ENCODE results near the gene CSNK1G2.
A peak's percentile ranks its signal among the peaks of the same experiment; 100 is the strongest.
"Not testable (repeated sequence)": the region's sequence is repeated elsewhere in the genome, so short reads cannot be mapped to it uniquely, and the experiment has no call there.

CSNK1G2 gene

GRCh38 chr19:1988464-1988863 is 47.5 kb downstream of the CSNK1G2 start:
- DNase-seq (ENCODE audit: low read depth in 2 of 2), result not testable (repeated sequence)

DNA sequence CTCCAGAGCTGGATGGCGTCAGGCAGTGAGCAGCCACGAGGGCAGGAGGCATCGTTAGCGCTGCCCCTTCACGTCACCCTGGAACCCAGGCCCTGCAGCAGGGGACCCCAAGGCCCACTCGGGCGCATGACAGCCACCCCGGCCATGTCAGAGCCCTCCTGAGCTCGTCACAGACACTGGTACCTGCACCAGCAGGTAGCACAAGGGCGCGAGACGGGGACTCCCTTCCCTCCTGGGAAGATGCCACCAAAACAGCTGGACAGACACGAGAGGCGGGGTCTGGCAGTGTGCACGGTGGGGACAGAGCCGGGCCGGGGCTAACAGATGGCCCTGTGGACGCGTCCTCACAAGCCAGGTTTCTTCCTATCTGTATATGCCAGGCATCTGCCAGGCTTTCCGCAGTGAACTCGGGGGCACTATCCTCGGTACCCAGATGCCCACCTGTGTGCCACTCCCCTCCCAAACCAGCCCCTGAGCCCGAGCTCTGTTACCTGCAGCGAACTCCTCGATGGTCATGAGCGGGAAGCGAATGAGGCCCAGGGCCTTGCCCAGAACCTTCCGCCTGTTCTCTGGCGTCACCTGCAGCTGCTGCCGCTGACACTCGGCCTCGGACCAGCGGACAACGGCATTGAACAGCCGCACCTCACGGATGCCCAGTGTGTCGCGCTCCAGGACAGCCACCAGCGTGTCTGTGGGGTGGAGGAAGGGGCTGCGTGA is 48.7 kb downstream of the CSNK1G2 start:
- DNase-seq (ENCODE audit: low read depth in 2 of 2), result no peak

- no peak for DNase-seq (ENCODE audit: low read depth in 2 of 2)
Measured at GRCh38 chr19:1990230-1991017, 49.5 kb downstream of the CSNK1G2 start.

DNA sequence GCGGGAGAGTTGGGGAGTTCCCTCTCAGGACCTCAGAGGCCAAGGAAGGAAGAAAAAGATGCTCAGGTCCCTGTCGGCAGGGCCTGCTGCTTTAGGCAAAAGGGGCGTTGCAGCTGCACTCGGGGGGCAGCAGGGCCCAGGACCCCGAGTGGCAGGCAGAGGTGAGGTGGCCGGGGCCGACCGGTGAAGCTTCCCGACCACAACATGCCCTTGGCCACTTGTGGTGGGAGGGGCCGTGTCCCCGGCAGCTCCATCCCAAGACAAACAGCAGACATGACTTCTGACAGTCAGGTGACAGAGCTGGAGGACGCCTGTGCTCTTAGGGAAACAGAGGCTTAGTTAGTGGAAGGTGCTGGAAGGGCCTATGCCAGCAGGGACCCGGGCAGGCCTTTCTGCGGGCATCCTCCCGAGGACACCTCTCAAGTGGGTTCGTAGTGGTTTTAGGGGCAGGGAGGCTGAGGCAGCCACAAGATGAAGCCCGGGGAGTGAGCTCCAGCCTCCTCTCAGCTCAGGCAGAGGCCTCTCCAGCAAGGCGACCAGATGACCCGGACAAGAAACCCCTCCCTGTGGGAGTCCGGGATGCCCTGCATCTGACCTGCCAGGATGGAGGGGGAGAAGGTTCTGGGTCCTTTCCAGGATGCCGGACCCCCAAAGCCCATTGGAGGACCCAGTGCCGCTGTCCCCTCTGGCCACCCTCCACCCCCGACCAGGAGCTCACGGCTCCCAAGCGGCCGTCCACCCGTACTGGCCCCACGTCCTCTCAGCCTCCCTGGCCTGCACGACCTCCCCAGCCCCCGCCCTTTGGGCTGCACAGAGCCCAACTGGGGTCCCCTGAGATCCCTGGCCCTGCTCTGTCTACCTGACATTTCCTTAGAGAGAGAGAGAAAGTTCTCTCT is 50.3 kb downstream of the CSNK1G2 start:
- no peak for DNase-seq (ENCODE audit: low read depth in 2 of 2)

- no peak for DNase-seq (ENCODE audit: low read depth in 2 of 2)
Measured at GRCh38 chr19:1992759-1993260, 51.8 kb downstream of the CSNK1G2 start.

DNA sequence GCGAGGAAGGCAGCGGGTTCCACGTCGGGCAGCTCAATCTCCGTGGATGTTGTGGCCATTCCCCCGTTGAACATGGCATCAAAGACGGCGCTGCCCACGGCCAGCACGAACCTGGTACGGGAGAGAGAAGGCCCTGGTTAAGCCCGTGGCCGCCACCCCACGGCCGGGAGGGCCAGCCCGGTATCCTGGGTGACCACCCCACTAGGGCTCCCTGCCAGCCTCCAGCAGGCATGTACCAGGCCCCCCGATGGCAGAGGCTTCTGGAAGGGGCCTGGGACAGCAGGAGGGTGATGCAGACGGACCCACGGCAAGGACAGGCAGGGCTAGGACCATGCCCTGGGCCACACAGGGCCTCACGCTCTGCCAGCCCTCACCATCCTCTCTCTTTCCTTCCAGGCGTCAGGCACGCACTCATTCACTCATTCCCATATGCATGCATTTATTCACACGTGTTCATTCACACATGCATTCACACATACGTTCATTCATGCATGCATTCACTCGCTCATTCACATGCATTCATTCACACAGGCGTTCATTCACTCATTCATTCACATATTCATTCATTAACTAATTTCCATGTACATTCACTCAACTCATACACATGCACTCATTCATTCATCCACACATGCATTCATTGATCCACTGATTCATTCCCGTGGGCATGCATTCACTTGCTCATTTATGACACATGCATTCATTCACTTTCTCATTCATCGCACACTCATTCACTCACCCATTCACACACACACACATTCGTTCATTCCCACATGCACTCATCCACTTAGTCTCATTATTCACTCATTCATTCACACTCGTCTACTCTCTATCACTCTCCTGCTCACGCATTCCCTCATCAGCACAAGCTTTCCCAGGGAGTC is 56.6 kb downstream of the CSNK1G2 start:
- DNase-seq (ENCODE audit: low read depth in 2 of 2), result no peak

GRCh38 chr19:1998712-1999708 is 58.0 kb downstream of the CSNK1G2 start:
- DNase-seq (ENCODE audit: low read depth in 2 of 2), result no peak

DNA sequence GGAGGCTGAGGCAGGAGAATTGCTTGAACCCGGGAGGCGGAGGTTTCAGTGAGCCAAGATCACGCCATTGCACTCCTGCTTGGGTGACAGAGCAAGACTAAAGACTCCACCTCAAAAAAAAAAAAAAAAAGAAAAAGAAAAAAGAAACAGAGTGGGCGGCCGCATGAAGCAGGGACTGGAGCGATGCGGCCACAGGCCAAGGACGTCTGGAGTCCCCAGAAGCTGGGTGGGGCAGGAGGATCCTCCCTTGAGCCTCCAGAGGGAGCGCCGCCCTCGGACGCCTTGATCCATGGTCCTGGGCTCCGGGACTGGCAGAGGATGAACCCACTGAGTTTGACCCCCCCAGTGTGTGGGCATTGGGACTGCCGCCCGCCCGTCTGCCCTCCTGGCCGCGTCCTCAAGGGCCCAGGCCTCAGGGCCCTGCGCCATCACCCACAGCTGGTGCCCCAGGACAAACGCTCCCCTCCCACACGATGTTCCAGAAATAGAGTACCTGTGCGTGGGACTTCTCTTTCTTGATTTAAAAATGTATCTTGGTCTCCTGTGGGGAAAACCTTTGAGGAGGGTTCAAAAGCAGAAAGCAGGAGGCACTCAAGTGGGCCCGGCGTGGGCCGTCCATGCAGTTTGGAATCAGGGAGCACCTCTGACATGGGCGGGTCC is 59.0 kb downstream of the CSNK1G2 start:
- no peak for DNase-seq (ENCODE audit: low read depth in 2 of 2)

- no peak for DNase-seq (ENCODE audit: low read depth in 2 of 2)
Measured at GRCh38 chr19:2003874-2004273, 62.9 kb downstream of the CSNK1G2 start.

GRCh38 chr19:2010135-2010668 is 69.2 kb downstream of the CSNK1G2 start:
- DNase-seq (ENCODE audit: low read depth in 2 of 2), result no peak

DNA sequence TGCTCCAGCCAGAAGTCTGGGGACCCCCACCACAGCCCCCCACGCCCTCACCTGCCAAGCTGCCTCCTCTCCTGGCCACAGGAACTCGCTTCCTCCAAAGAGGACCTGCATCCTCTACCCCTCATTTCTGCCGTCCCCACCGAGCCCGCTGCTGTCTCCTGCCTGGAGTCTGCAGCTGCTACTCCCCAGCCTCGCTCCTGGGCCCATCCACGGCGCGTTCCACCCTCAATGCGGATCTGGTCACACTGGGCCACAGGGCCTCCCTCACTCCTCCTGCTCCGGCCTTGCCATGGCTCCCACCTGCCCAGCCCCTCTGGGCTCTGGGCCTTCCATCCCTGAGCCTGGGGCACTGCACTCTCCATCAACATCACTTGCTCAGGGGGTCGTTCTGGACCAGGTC is 70.2 kb downstream of the CSNK1G2 start:
- DNase-seq (ENCODE audit: low read depth in 2 of 2), result no peak

GRCh38 chr19:2012941-2013682 is 72.1 kb downstream of the CSNK1G2 start:
- no peak for DNase-seq (ENCODE audit: low read depth in 2 of 2)

- no peak for DNase-seq (ENCODE audit: low read depth in 2 of 2)
Measured at GRCh38 chr19:2013683-2013961, 72.7 kb downstream of the CSNK1G2 start.

DNA sequence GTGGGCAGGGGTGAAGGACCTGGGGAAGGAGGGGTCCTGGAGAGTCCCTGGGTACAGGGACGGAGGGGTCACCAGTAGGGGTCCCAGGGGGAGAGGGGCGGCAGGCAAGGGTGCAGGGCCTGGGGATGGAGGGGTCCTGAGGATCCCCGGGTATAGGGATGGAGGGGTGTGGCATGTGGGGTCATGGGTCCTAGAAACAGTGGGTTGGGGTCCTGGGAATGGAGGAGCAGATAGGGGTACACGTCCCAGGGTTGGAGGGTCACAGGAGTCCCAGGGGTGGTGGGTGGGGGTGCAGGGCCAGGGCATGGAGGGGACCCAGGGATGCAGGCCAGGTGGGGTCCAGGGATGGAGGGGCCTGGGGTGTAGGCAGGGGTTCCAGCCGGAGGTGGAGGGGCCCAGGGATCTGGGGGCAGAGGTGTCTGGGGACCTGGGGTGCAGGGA is 73.2 kb downstream of the CSNK1G2 start:
- no peak for DNase-seq (ENCODE audit: low read depth in 2 of 2)

GRCh38 chr19:2014731-2015607 is 74.0 kb downstream of the CSNK1G2 start:
- DNase-seq (ENCODE audit: low read depth in 2 of 2), result no peak

DNA sequence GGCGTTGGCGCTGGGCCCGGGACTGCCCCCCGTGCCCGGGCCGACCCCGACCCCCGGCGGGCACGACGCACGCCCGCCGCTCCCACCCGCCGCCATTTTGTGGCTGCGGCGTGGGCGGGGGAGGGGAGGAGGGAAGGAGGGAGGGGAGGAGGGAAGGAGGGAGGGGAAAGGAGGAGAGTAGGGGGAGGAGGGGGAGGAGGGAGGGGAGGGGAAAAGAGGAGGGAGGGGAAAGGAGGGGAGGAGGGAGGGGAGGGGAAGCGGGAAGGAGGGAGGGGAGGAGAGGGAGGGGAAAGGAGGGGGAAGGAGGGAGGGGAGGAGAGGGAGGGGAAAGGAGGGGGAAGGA is 74.6 kb downstream of the CSNK1G2 start, which contains the start of gene BTBD2:
Gene BTBD2, minus strand, starts transcription at position 107 of the 343 bp plus-strand sequence. Its CDS starts 11 bp downstream, at position 96.
- peak; percentile 26 to 39 for DNase-seq (ENCODE audit: low read depth in 2 of 2)

DNA sequence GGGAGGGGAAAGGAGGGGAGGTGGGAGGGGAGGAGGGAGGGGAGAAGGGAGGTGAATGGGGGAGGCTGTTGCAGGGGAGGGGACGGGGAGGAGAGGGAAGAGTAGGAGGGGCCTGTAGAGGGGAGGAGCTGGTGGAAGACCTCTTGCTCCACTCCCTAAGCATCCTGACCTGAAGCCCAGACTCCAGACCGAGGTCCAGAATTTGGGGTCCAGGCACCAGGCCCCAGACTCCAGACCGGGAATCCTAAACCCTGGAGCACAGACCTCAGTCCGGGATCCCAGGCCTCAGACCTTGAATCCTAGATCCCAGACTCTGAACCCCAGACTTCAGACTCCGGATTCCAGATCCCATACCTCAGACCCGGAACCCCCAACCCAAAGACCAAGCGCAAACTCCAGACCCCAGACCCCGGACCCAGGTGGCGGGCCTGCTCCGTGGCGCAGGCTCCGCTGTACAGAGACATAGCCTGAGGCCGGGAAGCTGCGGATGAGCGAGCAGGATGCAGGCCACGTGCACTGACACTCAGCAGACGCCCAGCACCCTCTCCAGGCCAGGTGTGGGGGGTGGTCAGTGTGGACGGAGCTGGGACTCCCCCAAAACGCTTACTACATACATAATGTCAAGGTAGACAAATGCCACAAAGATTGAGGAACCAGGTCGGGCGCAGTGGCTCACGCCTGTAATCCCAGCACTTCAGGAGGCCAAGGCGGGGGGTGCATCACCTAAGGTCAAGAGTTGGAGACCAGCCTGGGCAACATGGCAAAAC is 75.3 kb downstream of the CSNK1G2 start:
- DNase-seq (ENCODE audit: low read depth in 2 of 2), result peak in 1 of 2 donors; percentile 24
